H1 (cell line): ENCODE data around the gene CFAP54. TPM values are rescaled to one million over a fixed set of nuclear protein-coding genes. Genes with fewer than 3 reads are reported as not detected.

Experiments
- CTCF ChIA-PET: fragments of 300-600 bp; sonication (Branson Sonifier 250); formaldehyde crosslinking; loops from one replicate; lab custom pipeline; 2021; ENCODE audit not compliant: partially characterized antibody; lab: Charles Lee
- POLR2A ChIA-PET: fragments of 300-600 bp; sonication (Branson Sonifier 250); formaldehyde crosslinking; loops from one replicate; lab custom pipeline; 2021; ENCODE audit warnings: inconsistent platforms; ENCODE audit not compliant: partially characterized antibody; lab: Charles Lee
- DNase-seq, 2 experiments: peaks; one replicate each; pipeline versions ENCODE4 v3.0.0 to v3.0.0-alpha.2; 2010 to 2022; ENCODE audit warnings: low spot score in 2 of 2, low read depth in 1 of 2, mixed read lengths in 1 of 2
- FAIRE-seq: peaks from 2 replicates; lab custom pipeline; 2011; peaks lifted over from hg19 to GRCh38; lab: Jason Lieb, UNC
- H2AFZ ChIP-seq: 2 replicates; pipeline ENCODE4 v1.8.1; 2012; ENCODE audit warnings: low read length, inconsistent platforms
- H2AK5ac ChIP-seq: 2 replicates; pipeline ENCODE4 v1.6.1; 2013; ENCODE audit warnings: low read depth, low read length
- H2BK120ac ChIP-seq: replicated peaks from 2 replicates; pipeline ENCODE3; 2013; ENCODE audit warnings: low read depth, low read length, inconsistent platforms
- H2BK12ac ChIP-seq: 2 replicates; pipeline ENCODE4 v1.6.1; 2013; ENCODE audit warnings: low read depth, low read length
- H2BK15ac ChIP-seq: 2 replicates; pipeline ENCODE4 v1.6.1; 2013; ENCODE audit warnings: low read length
- H2BK20ac ChIP-seq: 2 replicates; pipeline ENCODE4 v1.6.1; 2013; ENCODE audit warnings: low read length
- H2BK5ac ChIP-seq: 2 replicates; pipeline ENCODE4 v1.6.1; 2013; ENCODE audit warnings: low read depth, low read length
- H3K14ac ChIP-seq: 2 replicates; pipeline ENCODE4 v1.6.1; 2013; ENCODE audit warnings: inconsistent platforms; ENCODE audit not compliant: insufficient read length
- H3K18ac ChIP-seq: 2 replicates; pipeline ENCODE4 v1.6.1; 2013; ENCODE audit warnings: low read length; ENCODE audit errors: extremely low read depth
- H3K23ac ChIP-seq: 2 replicates; pipeline ENCODE4 v1.6.1; 2013; ENCODE audit warnings: inconsistent platforms; ENCODE audit not compliant: insufficient read length
- H3K23me2 ChIP-seq: 2 replicates; pipeline ENCODE4 v1.6.1; 2013; ENCODE audit warnings: low read depth, low read length
- H3K27ac ChIP-seq: 2 replicates; pipeline ENCODE4 v1.6.1; 2011; ENCODE audit warnings: low read depth, low read length, inconsistent platforms
- H3K27me3 ChIP-seq, 4 experiments: replicated peaks in 1 of 4; 1 replicate in 1 of 4; 2 replicates in 3 of 4; pipeline versions ENCODE4 v1.6.1 to v1.8.1; 2011 to 2013; ENCODE audit warnings: low read length in 3 of 4, mild to moderate bottlenecking in 3 of 4, inconsistent platforms in 2 of 4, mixed read lengths in 2 of 4, moderate library complexity in 1 of 4; ENCODE audit not compliant: control insufficient read depth in 3 of 4, insufficient read depth in 3 of 4; ENCODE audit errors: extremely low read depth in 1 of 4
- H3K36me3 ChIP-seq, 4 experiments: 2 replicates each; pipeline versions ENCODE4 v1.6.1 to v1.8.1; 2011 to 2013; ENCODE audit warnings: mild to moderate bottlenecking in 4 of 4, low read length in 3 of 4, moderate library complexity in 2 of 4, control low read depth in 1 of 4, inconsistent platforms in 1 of 4; ENCODE audit not compliant: insufficient read depth in 4 of 4, control insufficient read depth in 2 of 4
- H3K4ac ChIP-seq: replicated peaks from 2 replicates; pipeline ENCODE3; 2013; ENCODE audit warnings: low read length, low read depth, mixed read lengths, inconsistent platforms; ENCODE audit not compliant: insufficient read length
- H3K4me1 ChIP-seq, 4 experiments: replicated peaks in 1 of 4; 1 replicate in 1 of 4; 2 replicates in 3 of 4; pipeline versions ENCODE4 v1.6.1 to v1.8.1; 2011 to 2013; ENCODE audit warnings: low read length in 3 of 4, inconsistent platforms in 2 of 4, mixed read lengths in 1 of 4; ENCODE audit not compliant: insufficient read depth in 4 of 4, control insufficient read depth in 3 of 4
- H3K4me2 ChIP-seq, 2 experiments: 2 replicates each; pipeline versions ENCODE4 v1.6.1 to v1.8.1; 2011 to 2013; ENCODE audit warnings: low read depth in 2 of 2, low read length in 2 of 2, control low read depth in 1 of 2, inconsistent platforms in 1 of 2, mild to moderate bottlenecking in 1 of 2; ENCODE audit not compliant: insufficient read depth in 1 of 2
- H3K4me3 ChIP-seq, 4 experiments: fragments of 200-600, 300-600 bp in 1 of 4; sonication (generic), shearing (Covaris generic), sonication (Bioruptor Twin) in 1 of 4; 2 replicates each; pipeline versions ENCODE4 v1.5.1 to v1.8.1; 2011 to 2016; ENCODE audit warnings: low read length in 4 of 4, low read depth in 3 of 4, control low read depth in 2 of 4, inconsistent platforms in 2 of 4, mild to moderate bottlenecking in 2 of 4, mixed read lengths in 1 of 4, moderate library complexity in 1 of 4; ENCODE audit not compliant: insufficient read depth in 2 of 4; ENCODE audit errors: extremely low read depth in 1 of 4
- H3K56ac ChIP-seq: replicated peaks from 2 replicates; pipeline ENCODE3; 2013; ENCODE audit warnings: low read depth, mild to moderate bottlenecking, mixed read lengths, low read length, inconsistent platforms; ENCODE audit not compliant: insufficient read length
- H3K79me1 ChIP-seq: 2 replicates; pipeline ENCODE4 v1.6.1; 2013; ENCODE audit warnings: low read depth, low read length, control low read depth
- H3K79me2 ChIP-seq, 2 experiments: 2 replicates each; pipeline versions ENCODE4 v1.6.1 to v1.8.1; 2012 to 2013; ENCODE audit warnings: low read length in 2 of 2, mild to moderate bottlenecking in 2 of 2, inconsistent platforms in 1 of 2; ENCODE audit not compliant: insufficient read depth in 2 of 2, control insufficient read depth in 1 of 2
- H3K9ac ChIP-seq, 4 experiments: replicated peaks in 1 of 4; 1 replicate in 1 of 4; 2 replicates in 3 of 4; pipeline versions ENCODE4 v1.6.1 to v1.8.1; 2011 to 2013; ENCODE audit warnings: low read depth in 3 of 4, low read length in 3 of 4, control low read depth in 2 of 4, mild to moderate bottlenecking in 2 of 4, moderate library complexity in 2 of 4, inconsistent platforms in 1 of 4; ENCODE audit errors: extremely low read depth in 1 of 4
- H3K9me3 ChIP-seq, 2 experiments: 2 replicates each; pipeline versions ENCODE4 v1.6.1 to v1.8.1; 2012 to 2013; ENCODE audit warnings: mild to moderate bottlenecking in 2 of 2, moderate library complexity in 2 of 2, control low read depth in 1 of 2, inconsistent platforms in 1 of 2, low read depth in 1 of 2, low read length in 1 of 2, mixed read lengths in 1 of 2; ENCODE audit not compliant: insufficient read depth in 2 of 2
- H4K20me1 ChIP-seq, 2 experiments: replicated peaks in 1 of 2; 2 replicates each; pipeline versions ENCODE3 to v1.8.1; 2011 to 2013; ENCODE audit warnings: inconsistent platforms in 2 of 2, low read length in 2 of 2, mild to moderate bottlenecking in 1 of 2; ENCODE audit not compliant: insufficient read depth in 2 of 2, control insufficient read depth in 1 of 2
- H4K5ac ChIP-seq: 2 replicates; pipeline ENCODE4 v1.6.1; 2013; ENCODE audit warnings: low read length, low read depth, mixed read lengths, inconsistent platforms; ENCODE audit not compliant: insufficient read length
- H4K8ac ChIP-seq: 2 replicates; pipeline ENCODE4 v1.8.0; 2013; ENCODE audit warnings: mild to moderate bottlenecking, moderate library complexity, low read length, inconsistent platforms; ENCODE audit not compliant: insufficient read depth; ENCODE audit errors: extremely low read depth
- H4K91ac ChIP-seq: replicated peaks from 2 replicates; pipeline ENCODE3; 2013; ENCODE audit warnings: low read length, mixed read lengths, inconsistent platforms; ENCODE audit not compliant: insufficient read length
- BCL11A ChIP-seq, 2 experiments: IDR thresholded peaks; one replicate each; pipeline ENCODE4 v1.6.1; 2011; ENCODE audit warnings: low read depth in 2 of 2, low read length in 2 of 2, mild to moderate bottlenecking in 2 of 2
- FOSL1 ChIP-seq: IDR thresholded peaks from 2 replicates; pipeline ENCODE4 v1.6.1; 2011; ENCODE audit warnings: mild to moderate bottlenecking, low read depth, low read length, moderate library complexity; ENCODE audit not compliant: insufficient read depth
- HDAC2 ChIP-seq, 2 experiments: fragments of 300-600 bp in 1 of 2; sonication (generic) in 1 of 2; IDR thresholded peaks; 2 replicates each; pipeline ENCODE4 v1.6.1; 2011 to 2012; ENCODE audit warnings: low read depth in 2 of 2, low read length in 2 of 2, mild to moderate bottlenecking in 2 of 2, moderate library complexity in 2 of 2, borderline replicate concordance in 1 of 2, inconsistent platforms in 1 of 2
- JUND ChIP-seq: IDR thresholded peaks from 2 replicates; pipeline ENCODE4 v1.6.1; 2011; ENCODE audit warnings: mild to moderate bottlenecking, improper control_type of control experiment, low read length
- KDM4A ChIP-seq: IDR thresholded peaks from one replicate; pipeline ENCODE4 v1.7.1; 2012; ENCODE audit warnings: low read depth, mild to moderate bottlenecking, moderate library complexity, low read length, inconsistent platforms; ENCODE audit not compliant: severe bottlenecking
- MAX ChIP-seq: IDR thresholded peaks from 2 replicates; pipeline ENCODE4 v1.6.1; 2012; ENCODE audit warnings: inconsistent platforms
- NRF1 ChIP-seq: IDR thresholded peaks from 2 replicates; pipeline ENCODE4 v1.6.1; 2011; ENCODE audit warnings: mild to moderate bottlenecking, low read depth, low read length, improper control_type of control experiment
- POU5F1 ChIP-seq: IDR thresholded peaks from 2 replicates; pipeline ENCODE4 v1.6.1; 2011; ENCODE audit warnings: low read depth, mild to moderate bottlenecking, low read length, moderate library complexity
- SAP30 ChIP-seq: fragments of 300-600 bp; sonication (generic); IDR thresholded peaks from 2 replicates; pipeline ENCODE4 v1.7.1; 2012; ENCODE audit warnings: low read length, moderate library complexity, mild to moderate bottlenecking, inconsistent platforms; ENCODE audit not compliant: insufficient read depth, insufficient replicate concordance
- SUZ12 ChIP-seq: fragments of 200-600 bp; sonication (generic); IDR thresholded peaks from 2 replicates; pipeline ENCODE4 v1.6.1; 2012; ENCODE audit warnings: mild to moderate bottlenecking, inconsistent platforms, low read length, moderate library complexity, mixed read lengths
- ZNF274 ChIP-seq: IDR thresholded peaks from 2 replicates; pipeline ENCODE4 v1.7.0; 2012; ENCODE audit warnings: low read length, borderline replicate concordance; ENCODE audit errors: extremely low read depth
- WGBS, 2 experiments: shearing (Covaris generic) in 1 of 2; methylation state at CpG; one replicate each; pipeline versions ENCODE4 v1.1.6 to v1.1.7; 2013 to 2015; ENCODE audit warnings: low lambda C conversion rate in 2 of 2, mixed read lengths in 2 of 2, inconsistent platforms in 1 of 2, low coverage in 1 of 2, missing lambda C conversion rate in 1 of 2; ENCODE audit not compliant: insufficient replicate concordance in 2 of 2, insufficient coverage in 1 of 2, insufficient read length in 1 of 2; ENCODE audit errors: extremely low coverage in 1 of 2, missing lambda C conversion rate in 1 of 2; 5-methylcytosine and 5-hydroxymethylcytosine counted together
- polyA plus RNA-seq, 7 experiments: library from polyadenylated mRNA; depleted of rRNA in 3 of 7; stranded (reverse) in 5 of 7; unstranded in 2 of 7; fragments of >200 nt in 5 of 7; fragments of 200-250 nt in 2 of 7; gene quantifications; 1 replicate in 5 of 7; 2 replicates in 1 of 7; 4 replicates in 1 of 7; pipeline versions ENCODE4 v1.2.1 to v1.2.3, GENCODE V29; 2011 to 2013; ENCODE audit warnings: missing spikeins in 2 of 7, mixed read lengths in 2 of 7
- total RNA-seq: library from RNA; stranded (reverse); fragmentation: NEBNext Ultra II Directional; extraction: Animal tissue kit (Norgen Biotek cat#: 25700); gene quantifications from 2 replicates; pipeline ENCODE4 v1.2.1, GENCODE V29; 2021
- TF ChIP-seq, protein P1 (sequence below): IDR thresholded peaks from 2 replicates; pipeline ENCODE4 v1.6.1; 2012; ENCODE audit warnings: low read length, inconsistent platforms

The CFAP54 gene
- total and polyA plus RNA-seq, 2 of the 8 experiments (the other 6 are each of a cell fraction or from before 2014, with no cell fraction given) = 0.17 to 0.33 TPM

- H3K9ac ChIP-seq = no peak overlapping the region
- H2BK20ac ChIP-seq = no peak overlapping the region
- no peaks in the 10 kb centered on the region for H3K79me1 ChIP-seq
- H3K9me3 ChIP-seq = no peaks in the 10 kb centered on the region
- no peaks in the 10 kb centered on the region for H3K79me2 ChIP-seq
- no peak overlapping the region for H2BK15ac ChIP-seq
- no peak overlapping the region for H3K4ac ChIP-seq
- H3K18ac ChIP-seq = no peak overlapping the region
- H3K27ac ChIP-seq = no peak overlapping the region
- no peak overlapping the region for H3K23ac ChIP-seq
- POLR2A ChIA-PET = no interaction called here
- no peak for DNase-seq
- H2BK120ac ChIP-seq = no peak overlapping the region
- no peak overlapping the region for H2AFZ ChIP-seq
- TF ChIP-seq NRF1 = no peak
- TF ChIP-seq ZNF274 = no peak
- TF ChIP-seq POU5F1 = no peak
- no peak for TF ChIP-seq JUND
- TF ChIP-seq BCL11A (IDR thresholded peaks at IDR 0.05; ENCODE audit: low read depth in 2 of 2, low read length in 2 of 2) = no peak
- TF ChIP-seq SUZ12 = no peak
- no peak for TF ChIP-seq SAP30
- TF ChIP-seq, protein P1, sequence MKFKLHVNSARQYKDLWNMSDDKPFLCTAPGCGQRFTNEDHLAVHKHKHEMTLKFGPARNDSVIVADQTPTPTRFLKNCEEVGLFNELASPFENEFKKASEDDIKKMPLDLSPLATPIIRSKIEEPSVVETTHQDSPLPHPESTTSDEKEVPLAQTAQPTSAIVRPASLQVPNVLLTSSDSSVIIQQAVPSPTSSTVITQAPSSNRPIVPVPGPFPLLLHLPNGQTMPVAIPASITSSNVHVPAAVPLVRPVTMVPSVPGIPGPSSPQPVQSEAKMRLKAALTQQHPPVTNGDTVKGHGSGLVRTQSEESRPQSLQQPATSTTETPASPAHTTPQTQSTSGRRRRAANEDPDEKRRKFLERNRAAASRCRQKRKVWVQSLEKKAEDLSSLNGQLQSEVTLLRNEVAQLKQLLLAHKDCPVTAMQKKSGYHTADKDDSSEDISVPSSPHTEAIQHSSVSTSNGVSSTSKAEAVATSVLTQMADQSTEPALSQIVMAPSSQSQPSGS = no peak
- TF ChIP-seq MAX = no peak
- no peak for TF ChIP-seq FOSL1
- no peak for TF ChIP-seq HDAC2 (IDR thresholded peaks at IDR 0.05; ENCODE audit: borderline replicate concordance in 1 of 2, low read depth in 2 of 2, low read length in 2 of 2)
- no peak for TF ChIP-seq KDM4A
- TF ChIP-seq, all 59 proteins: peak for 0
- H3K23me2 ChIP-seq = no peaks in the 10 kb centered on the region
- no peak overlapping the region for H2AK5ac ChIP-seq
- no peak overlapping the region for H3K4me3 ChIP-seq
- H3K14ac ChIP-seq = no peak overlapping the region
- no peak overlapping the region for H3K56ac ChIP-seq
- FAIRE-seq = no peak
- no peaks in the 10 kb centered on the region for H3K36me3 ChIP-seq
- peaks cover 0 to 3% (median 0%) of the 10 kb centered on the region in 4 experiments; a peak in 1 of 7 replicates for H3K4me1 ChIP-seq
- H4K91ac ChIP-seq = no peak overlapping the region
- no peaks in the 10 kb centered on the region for H3K27me3 ChIP-seq
- H4K8ac ChIP-seq = no peak overlapping the region
- no peak overlapping the region for H3K4me2 ChIP-seq
- CTCF ChIA-PET = no interaction called here
- H2BK12ac ChIP-seq = no peak overlapping the region
- H2BK5ac ChIP-seq = no peak overlapping the region
- no peaks in the 10 kb centered on the region for H4K20me1 ChIP-seq
- 85% methylated on average over 3 of the region's 3 CpGs; no CpG with 5 or more reads in 1 of the 2 experiments for WGBS, 2 experiments
- no peak overlapping the region for H4K5ac ChIP-seq
Observed at GRCh38 chr12:96808587-96808986, 319.2 kb downstream of the CFAP54 start.
